Calu3 (cell line): Measurements from ENCODE around the gene RMND1. TPM values are rescaled to one million over a fixed set of nuclear protein-coding genes. Genes with fewer than 3 reads are reported as not detected.

Experiments
- Bru-seq: library from RNA; stranded (reverse); fragments of 400-500 nt; gene quantifications from one replicate; lab custom pipeline; 2021; lab: Mats Ljungman, UMichigan
- BruChase-seq, 2 experiments: library from RNA; stranded (reverse); fragments of 400-500 nt; gene quantifications; one replicate each; lab custom pipeline; 2021; lab: Mats Ljungman, UMichigan
- BruUV-seq: library from RNA; stranded (reverse); fragments of 400-500 nt; replicated peaks from 2 replicates; lab custom pipeline; 2021; lab: Mats Ljungman, UMichigan
- CTCF ChIA-PET: fragments of 300-600 bp; sonication (Branson Sonifier 250); formaldehyde crosslinking; loops from one replicate; lab custom pipeline; 2022; ENCODE audit warnings: antibody characterized with exemption; lab: Charles Lee
- DNase-seq: peaks from one replicate; pipeline ENCODE4 v3.0.0; 2022
- H3K27ac Mint-ChIP-seq: one replicate; pipeline ENCODE4 v1.8.0; 2022; ENCODE audit warnings: mixed read lengths; ENCODE audit not compliant: unreplicated experiment
- H3K27me3 Mint-ChIP-seq: one replicate; pipeline ENCODE4 v1.8.0; 2022; ENCODE audit warnings: mixed read lengths; ENCODE audit not compliant: unreplicated experiment
- H3K36me3 Mint-ChIP-seq: one replicate; pipeline ENCODE4 v1.8.0; 2022; ENCODE audit warnings: mild to moderate bottlenecking, moderate library complexity, mixed read lengths; ENCODE audit not compliant: insufficient read depth, unreplicated experiment
- H3K4me1 Mint-ChIP-seq: one replicate; pipeline ENCODE4 v1.8.0; 2022; ENCODE audit warnings: mild to moderate bottlenecking, low read depth, mixed read lengths; ENCODE audit not compliant: unreplicated experiment
- H3K4me3 Mint-ChIP-seq: one replicate; pipeline ENCODE4 v1.8.0; 2022; ENCODE audit warnings: mild to moderate bottlenecking, low read depth, moderate library complexity, mixed read lengths; ENCODE audit not compliant: unreplicated experiment
- H3K9me3 Mint-ChIP-seq: one replicate; pipeline ENCODE4 v1.8.0; 2022; ENCODE audit warnings: low read depth, mixed read lengths; ENCODE audit not compliant: unreplicated experiment
- intact Hi-C: fragments of 100-400 bp; cut with micrococcal nuclease; formaldehyde crosslinking; loops from one replicate; pipeline ENCODE4 v1.10.0; 2022; ENCODE audit not compliant: unreplicated experiment
- long read RNA-seq: library from polyadenylated mRNA; stranded (forward); transcript quantifications from one replicate; pipeline ENCODE4 v2.0.0, GENCODE V29; 2022
- total RNA-seq: library from RNA; stranded (reverse); gene quantifications from 2 replicates; pipeline ENCODE4 v1.2.3, GENCODE V29; 2022
- TF ChIP-seq, protein P1 (sequence below): fragments of 200-600 bp; IDR thresholded peaks from one replicate; pipeline ENCODE4 v1.8.0; 2022; ENCODE audit warnings: antibody characterized with exemption; ENCODE audit not compliant: unreplicated experiment

The RMND1 gene, protein sequence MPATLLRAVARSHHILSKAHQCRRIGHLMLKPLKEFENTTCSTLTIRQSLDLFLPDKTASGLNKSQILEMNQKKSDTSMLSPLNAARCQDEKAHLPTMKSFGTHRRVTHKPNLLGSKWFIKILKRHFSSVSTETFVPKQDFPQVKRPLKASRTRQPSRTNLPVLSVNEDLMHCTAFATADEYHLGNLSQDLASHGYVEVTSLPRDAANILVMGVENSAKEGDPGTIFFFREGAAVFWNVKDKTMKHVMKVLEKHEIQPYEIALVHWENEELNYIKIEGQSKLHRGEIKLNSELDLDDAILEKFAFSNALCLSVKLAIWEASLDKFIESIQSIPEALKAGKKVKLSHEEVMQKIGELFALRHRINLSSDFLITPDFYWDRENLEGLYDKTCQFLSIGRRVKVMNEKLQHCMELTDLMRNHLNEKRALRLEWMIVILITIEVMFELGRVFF
- total RNA-seq = 13.2 and 15.5 TPM in 2 replicates
- percentile 66 among the genes with signal in this experiment for Bru-seq, nascent RNA
- percentile 53 among the genes with signal in this experiment for BruChase-seq, experiment 1, labeled RNA remaining after a 6-hour chase
- BruChase-seq, experiment 2, labeled RNA remaining after a 2-hour chase = percentile 52 among the genes with signal in this experiment
- long read RNA-seq, transcript RMND1-203 (12 exons, 2,003 nt) = major isoform, 13 of 19 reads
- long read RNA-seq, partial matches to known transcripts = 1 of 19 reads
- long read RNA-seq, other reads (novel, unspliced or antisense) = 2 of 19 reads

DNA sequence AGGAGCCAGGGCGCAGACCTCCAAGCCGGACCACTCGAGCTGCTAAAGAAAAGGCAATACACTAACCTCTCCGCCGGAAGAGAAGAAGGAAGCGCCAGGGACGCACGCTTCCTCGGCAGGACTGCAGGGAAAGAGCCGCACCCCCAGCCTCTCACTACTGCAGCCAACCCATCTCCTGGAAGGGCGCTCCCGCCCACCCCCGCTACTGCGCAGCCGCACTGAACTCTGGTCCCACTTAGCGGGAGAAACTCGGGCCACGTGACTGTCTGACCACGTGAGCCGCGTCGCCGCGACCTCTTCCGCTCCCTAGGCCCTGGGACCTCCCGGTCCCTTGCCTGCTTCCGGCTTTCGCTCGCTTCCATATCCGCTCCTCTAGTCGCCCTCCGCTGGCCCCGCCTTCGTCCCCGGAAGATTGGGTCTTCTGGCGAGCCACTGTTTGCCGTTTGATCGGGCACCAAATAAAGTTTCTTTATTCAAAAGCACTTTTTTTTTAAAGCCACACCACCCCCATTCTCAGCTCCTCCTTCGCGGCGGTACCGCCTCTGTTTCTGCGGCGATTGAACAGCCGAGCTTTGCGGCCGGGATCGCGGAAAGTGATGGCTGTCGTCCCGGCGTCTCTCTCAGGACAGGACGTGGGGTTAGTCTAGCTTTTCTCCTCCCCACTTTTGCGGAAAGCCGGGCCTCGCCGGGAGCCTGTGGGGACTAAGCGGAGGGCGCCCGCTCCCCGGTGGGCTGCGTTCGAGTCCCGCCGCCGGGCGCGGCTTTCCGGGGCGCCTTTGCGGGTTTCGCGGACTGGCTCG lies at the start of gene RMND1:
Gene RMND1, minus strand, starts transcription at position 177 of the 800 bp plus-strand sequence. CDS start 6,315 bp downstream, outside the sequence.
- Mint-ChIP-seq H3K4me3 (peak within 1 kb of the TSS; percentile 84), H3K9me3 (no peaks in the 10 kb centered on the region), H3K27me3 (no peaks in the 10 kb centered on the region), H3K4me1 (peaks cover 7% of the 10 kb centered on the region), H3K27ac (peak within 1 kb of the TSS; percentile 89), H3K36me3 (peaks cover 20% of the 10 kb centered on the region)
- peak; percentile 96 for DNase-seq
- intact Hi-C loops = loop anchor here (10.0 kb wide), 1 partner anchor 213 kb away; no protein-coding TSS in a partner anchor
- CTCF ChIA-PET = interaction anchor here (0.6 kb wide), 1 partner anchor 815 kb away, joined by 3 read pairs; no protein-coding TSS in a partner anchor
- BruUV-seq = no TSS peak
- TF ChIP-seq, protein P1, sequence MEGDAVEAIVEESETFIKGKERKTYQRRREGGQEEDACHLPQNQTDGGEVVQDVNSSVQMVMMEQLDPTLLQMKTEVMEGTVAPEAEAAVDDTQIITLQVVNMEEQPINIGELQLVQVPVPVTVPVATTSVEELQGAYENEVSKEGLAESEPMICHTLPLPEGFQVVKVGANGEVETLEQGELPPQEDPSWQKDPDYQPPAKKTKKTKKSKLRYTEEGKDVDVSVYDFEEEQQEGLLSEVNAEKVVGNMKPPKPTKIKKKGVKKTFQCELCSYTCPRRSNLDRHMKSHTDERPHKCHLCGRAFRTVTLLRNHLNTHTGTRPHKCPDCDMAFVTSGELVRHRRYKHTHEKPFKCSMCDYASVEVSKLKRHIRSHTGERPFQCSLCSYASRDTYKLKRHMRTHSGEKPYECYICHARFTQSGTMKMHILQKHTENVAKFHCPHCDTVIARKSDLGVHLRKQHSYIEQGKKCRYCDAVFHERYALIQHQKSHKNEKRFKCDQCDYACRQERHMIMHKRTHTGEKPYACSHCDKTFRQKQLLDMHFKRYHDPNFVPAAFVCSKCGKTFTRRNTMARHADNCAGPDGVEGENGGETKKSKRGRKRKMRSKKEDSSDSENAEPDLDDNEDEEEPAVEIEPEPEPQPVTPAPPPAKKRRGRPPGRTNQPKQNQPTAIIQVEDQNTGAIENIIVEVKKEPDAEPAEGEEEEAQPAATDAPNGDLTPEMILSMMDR = no peak

DNA sequence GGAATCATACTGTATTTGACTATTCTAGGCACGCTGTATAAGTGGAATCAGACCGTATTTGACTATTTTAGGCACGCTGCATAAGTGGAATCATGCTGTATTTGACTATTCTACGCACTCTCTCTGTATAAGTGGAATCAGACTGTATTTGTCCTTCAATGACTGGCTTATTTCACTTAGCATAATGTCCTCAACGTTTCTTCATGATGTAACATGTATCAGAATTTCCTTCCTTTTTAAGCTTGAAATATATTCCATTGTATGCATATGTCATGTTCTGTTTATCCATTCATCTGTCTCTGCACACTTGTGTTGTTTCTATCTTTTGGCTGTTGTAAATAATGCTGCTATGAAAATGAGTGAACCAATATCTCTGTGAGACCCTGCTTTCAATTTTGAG lies 47.6 kb upstream of the RMND1 start:
- TF ChIP-seq, protein P1 = no peak
- no peak overlapping the region for H3K4me3 Mint-ChIP-seq
- CTCF ChIA-PET = no interaction called here

DNA sequence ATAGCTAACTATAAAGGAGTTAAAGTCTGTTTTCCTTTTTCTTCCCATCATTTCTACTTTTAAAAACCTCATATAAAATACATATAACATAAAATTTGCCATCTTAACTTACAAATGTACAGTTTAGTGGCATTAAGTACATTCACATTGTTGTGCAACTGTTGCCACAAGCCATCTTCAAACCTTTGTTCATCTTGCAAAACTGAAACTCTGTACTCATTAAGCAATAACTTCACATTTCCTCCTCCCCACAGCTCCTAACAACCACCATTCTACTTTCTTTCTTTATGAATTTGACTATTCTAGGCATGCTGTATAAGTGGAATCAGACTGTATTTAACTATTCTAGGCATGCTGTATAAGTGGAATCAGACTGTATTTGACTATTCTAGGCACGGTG lies 46.4 kb upstream of the RMND1 start:
- Mint-ChIP-seq H3K4me3 (no peak overlapping the region), H3K27ac (no peak overlapping the region), H3K9me3 (no peaks in the 10 kb centered on the region), H3K4me1 (peaks cover 12% of the 10 kb centered on the region), H3K27me3 (no peaks in the 10 kb centered on the region), H3K36me3 (peaks cover 12% of the 10 kb centered on the region)
- CTCF ChIA-PET = no interaction called here
- intact Hi-C loops = no loop called here
- BruUV-seq = no TSS peak
- no peak for DNase-seq
- TF ChIP-seq, protein P1 = no peak

More for the DNA sequence above, 47.6 kb upstream of the RMND1 start:
- no peaks in the 10 kb centered on the region for H3K9me3 Mint-ChIP-seq
- peaks cover 6% of the 10 kb centered on the region for H3K36me3 Mint-ChIP-seq
- intact Hi-C loops = no loop called here
- no TSS peak for BruUV-seq
- no peaks in the 10 kb centered on the region for H3K27me3 Mint-ChIP-seq
- no peak overlapping the region for H3K27ac Mint-ChIP-seq
- peaks cover 12% of the 10 kb centered on the region for H3K4me1 Mint-ChIP-seq
- DNase-seq = no peak

DNA sequence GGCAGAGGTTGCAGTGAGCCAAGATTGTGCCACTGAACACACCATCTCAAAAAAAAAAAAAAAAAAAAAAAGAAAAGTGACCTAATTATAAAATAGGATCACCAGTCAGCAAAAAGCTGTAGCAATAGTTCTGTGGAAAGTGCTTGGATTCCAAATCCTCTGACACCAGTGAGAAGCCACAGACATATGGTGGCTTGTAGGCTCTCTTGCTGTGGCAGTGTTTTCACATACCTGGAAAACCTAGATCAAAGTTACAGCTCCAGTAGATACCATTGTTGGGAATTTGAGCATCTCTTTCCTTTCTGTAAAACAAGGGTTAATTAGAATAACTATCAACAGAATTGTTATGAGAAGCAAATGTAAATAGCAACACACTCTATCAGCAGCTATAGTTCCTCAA lies 46.0 kb upstream of the RMND1 start:
- intact Hi-C loops = no loop called here
- TF ChIP-seq, protein P1 = no peak
- no peak overlapping the region for H3K27ac Mint-ChIP-seq
- no peaks in the 10 kb centered on the region for H3K27me3 Mint-ChIP-seq
- CTCF ChIA-PET = no interaction called here
- peaks cover 12% of the 10 kb centered on the region for H3K4me1 Mint-ChIP-seq
- no peak overlapping the region for H3K4me3 Mint-ChIP-seq
- no TSS peak for BruUV-seq
- DNase-seq = no peak
- H3K9me3 Mint-ChIP-seq = no peaks in the 10 kb centered on the region
- H3K36me3 Mint-ChIP-seq = peaks cover 12% of the 10 kb centered on the region
